H1 (cell line): ENCODE measurements around the gene CLIP4. TPM values are rescaled to one million over a fixed set of nuclear protein-coding genes. Genes with fewer than 3 reads are reported as not detected.

Experiments
- polyA plus RNA-seq, 7 experiments: library from polyadenylated mRNA; depleted of rRNA in 3 of 7; stranded (reverse) in 5 of 7; unstranded in 2 of 7; fragments of >200 nt in 5 of 7; fragments of 200-250 nt in 2 of 7; gene quantifications; 1 replicate in 5 of 7; 2 replicates in 1 of 7; 4 replicates in 1 of 7; pipeline versions ENCODE4 v1.2.1 to v1.2.3, GENCODE V29; 2011 to 2013; ENCODE audit warnings: missing spikeins in 2 of 7, mixed read lengths in 2 of 7
- total RNA-seq: library from RNA; stranded (reverse); fragmentation: NEBNext Ultra II Directional; extraction: Animal tissue kit (Norgen Biotek cat#: 25700); gene quantifications from 2 replicates; pipeline ENCODE4 v1.2.1, GENCODE V29; 2021
- TF ChIP-seq, protein P1 (sequence below): fragments of 300-600 bp; sonication (generic); IDR thresholded peaks from 2 replicates; pipeline ENCODE4 v1.7.1; 2012; ENCODE audit warnings: low read length, moderate library complexity, mild to moderate bottlenecking, inconsistent platforms; ENCODE audit not compliant: insufficient replicate concordance

CLIP4 gene
- total and polyA plus RNA-seq, 2 of the 8 experiments (the other 6 are each of a cell fraction or from before 2014, with no cell fraction given), result 0.08 to 0.09 TPM

GRCh38 chr2:29155578-29155977 lies 40.4 kb downstream of the CLIP4 start (continued):
- TF ChIP-seq, protein P1, sequence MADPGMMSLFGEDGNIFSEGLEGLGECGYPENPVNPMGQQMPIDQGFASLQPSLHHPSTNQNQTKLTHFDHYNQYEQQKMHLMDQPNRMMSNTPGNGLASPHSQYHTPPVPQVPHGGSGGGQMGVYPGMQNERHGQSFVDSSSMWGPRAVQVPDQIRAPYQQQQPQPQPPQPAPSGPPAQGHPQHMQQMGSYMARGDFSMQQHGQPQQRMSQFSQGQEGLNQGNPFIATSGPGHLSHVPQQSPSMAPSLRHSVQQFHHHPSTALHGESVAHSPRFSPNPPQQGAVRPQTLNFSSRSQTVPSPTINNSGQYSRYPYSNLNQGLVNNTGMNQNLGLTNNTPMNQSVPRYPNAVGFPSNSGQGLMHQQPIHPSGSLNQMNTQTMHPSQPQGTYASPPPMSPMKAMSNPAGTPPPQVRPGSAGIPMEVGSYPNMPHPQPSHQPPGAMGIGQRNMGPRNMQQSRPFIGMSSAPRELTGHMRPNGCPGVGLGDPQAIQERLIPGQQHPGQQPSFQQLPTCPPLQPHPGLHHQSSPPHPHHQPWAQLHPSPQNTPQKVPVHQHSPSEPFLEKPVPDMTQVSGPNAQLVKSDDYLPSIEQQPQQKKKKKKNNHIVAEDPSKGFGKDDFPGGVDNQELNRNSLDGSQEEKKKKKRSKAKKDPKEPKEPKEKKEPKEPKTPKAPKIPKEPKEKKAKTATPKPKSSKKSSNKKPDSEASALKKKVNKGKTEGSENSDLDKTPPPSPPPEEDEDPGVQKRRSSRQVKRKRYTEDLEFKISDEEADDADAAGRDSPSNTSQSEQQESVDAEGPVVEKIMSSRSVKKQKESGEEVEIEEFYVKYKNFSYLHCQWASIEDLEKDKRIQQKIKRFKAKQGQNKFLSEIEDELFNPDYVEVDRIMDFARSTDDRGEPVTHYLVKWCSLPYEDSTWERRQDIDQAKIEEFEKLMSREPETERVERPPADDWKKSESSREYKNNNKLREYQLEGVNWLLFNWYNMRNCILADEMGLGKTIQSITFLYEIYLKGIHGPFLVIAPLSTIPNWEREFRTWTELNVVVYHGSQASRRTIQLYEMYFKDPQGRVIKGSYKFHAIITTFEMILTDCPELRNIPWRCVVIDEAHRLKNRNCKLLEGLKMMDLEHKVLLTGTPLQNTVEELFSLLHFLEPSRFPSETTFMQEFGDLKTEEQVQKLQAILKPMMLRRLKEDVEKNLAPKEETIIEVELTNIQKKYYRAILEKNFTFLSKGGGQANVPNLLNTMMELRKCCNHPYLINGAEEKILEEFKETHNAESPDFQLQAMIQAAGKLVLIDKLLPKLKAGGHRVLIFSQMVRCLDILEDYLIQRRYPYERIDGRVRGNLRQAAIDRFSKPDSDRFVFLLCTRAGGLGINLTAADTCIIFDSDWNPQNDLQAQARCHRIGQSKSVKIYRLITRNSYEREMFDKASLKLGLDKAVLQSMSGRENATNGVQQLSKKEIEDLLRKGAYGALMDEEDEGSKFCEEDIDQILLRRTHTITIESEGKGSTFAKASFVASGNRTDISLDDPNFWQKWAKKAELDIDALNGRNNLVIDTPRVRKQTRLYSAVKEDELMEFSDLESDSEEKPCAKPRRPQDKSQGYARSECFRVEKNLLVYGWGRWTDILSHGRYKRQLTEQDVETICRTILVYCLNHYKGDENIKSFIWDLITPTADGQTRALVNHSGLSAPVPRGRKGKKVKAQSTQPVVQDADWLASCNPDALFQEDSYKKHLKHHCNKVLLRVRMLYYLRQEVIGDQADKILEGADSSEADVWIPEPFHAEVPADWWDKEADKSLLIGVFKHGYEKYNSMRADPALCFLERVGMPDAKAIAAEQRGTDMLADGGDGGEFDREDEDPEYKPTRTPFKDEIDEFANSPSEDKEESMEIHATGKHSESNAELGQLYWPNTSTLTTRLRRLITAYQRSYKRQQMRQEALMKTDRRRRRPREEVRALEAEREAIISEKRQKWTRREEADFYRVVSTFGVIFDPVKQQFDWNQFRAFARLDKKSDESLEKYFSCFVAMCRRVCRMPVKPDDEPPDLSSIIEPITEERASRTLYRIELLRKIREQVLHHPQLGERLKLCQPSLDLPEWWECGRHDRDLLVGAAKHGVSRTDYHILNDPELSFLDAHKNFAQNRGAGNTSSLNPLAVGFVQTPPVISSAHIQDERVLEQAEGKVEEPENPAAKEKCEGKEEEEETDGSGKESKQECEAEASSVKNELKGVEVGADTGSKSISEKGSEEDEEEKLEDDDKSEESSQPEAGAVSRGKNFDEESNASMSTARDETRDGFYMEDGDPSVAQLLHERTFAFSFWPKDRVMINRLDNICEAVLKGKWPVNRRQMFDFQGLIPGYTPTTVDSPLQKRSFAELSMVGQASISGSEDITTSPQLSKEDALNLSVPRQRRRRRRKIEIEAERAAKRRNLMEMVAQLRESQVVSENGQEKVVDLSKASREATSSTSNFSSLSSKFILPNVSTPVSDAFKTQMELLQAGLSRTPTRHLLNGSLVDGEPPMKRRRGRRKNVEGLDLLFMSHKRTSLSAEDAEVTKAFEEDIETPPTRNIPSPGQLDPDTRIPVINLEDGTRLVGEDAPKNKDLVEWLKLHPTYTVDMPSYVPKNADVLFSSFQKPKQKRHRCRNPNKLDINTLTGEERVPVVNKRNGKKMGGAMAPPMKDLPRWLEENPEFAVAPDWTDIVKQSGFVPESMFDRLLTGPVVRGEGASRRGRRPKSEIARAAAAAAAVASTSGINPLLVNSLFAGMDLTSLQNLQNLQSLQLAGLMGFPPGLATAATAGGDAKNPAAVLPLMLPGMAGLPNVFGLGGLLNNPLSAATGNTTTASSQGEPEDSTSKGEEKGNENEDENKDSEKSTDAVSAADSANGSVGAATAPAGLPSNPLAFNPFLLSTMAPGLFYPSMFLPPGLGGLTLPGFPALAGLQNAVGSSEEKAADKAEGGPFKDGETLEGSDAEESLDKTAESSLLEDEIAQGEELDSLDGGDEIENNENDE, result no peak
